Heart left ventricle (tissue), 16 donors: ENCODE measurements around the gene A3GALT2. TPM values are rescaled to one million over a fixed set of nuclear protein-coding genes. Genes with fewer than 3 reads are reported as not detected.
A peak's percentile ranks its signal among the peaks of the same experiment; 100 is the strongest.

Experiments
- ATAC-seq, 4 donors: fragments of 200-7000 bp; cut with Tn5 transposase; one replicate each; pipeline ENCODE4 v1.9.1; 2020 to 2022; ENCODE audit warnings: moderate library complexity in 4 of 4, mild to moderate bottlenecking in 3 of 4, moderate number of reproducible peaks in 1 of 4
- DNase-seq, 5 donors: peaks; one replicate each; pipeline ENCODE4 v3.0.0-alpha.2; 2020
- H3K27ac ChIP-seq, 12 donors: fragments of 200-600 bp; sonication (generic) in 4 of 12; one replicate each; pipeline versions ENCODE4 v1.5.0 to v1.8.0; 2016 to 2022; ENCODE audit warnings: mild to moderate bottlenecking in 2 of 12
- H3K27me3 ChIP-seq, 9 donors: fragments of 200-600 bp; sonication (generic) in 2 of 9; one replicate each; pipeline versions ENCODE4 v1.5.1 to v1.8.0; 2016 to 2022; ENCODE audit warnings: mild to moderate bottlenecking in 3 of 9
- H3K36me3 ChIP-seq, 9 donors: fragments of 200-600 bp; sonication (generic) in 2 of 9; one replicate each; pipeline versions ENCODE4 v1.5.0 to v1.8.0; 2018 to 2022; ENCODE audit warnings: mild to moderate bottlenecking in 2 of 9
- H3K4me1 ChIP-seq, 12 donors: fragments of 200-600 bp; sonication (generic) in 4 of 12; one replicate each; pipeline versions ENCODE4 v1.5.0 to v1.8.0; 2016 to 2022; ENCODE audit warnings: mild to moderate bottlenecking in 3 of 12
- H3K4me3 ChIP-seq, 12 donors: fragments of 200-600 bp; sonication (generic) in 4 of 12; one replicate each; pipeline versions ENCODE4 v1.5.0 to v1.8.0; 2017 to 2022; ENCODE audit warnings: mild to moderate bottlenecking in 9 of 12, moderate library complexity in 4 of 12
- H3K9me3 ChIP-seq, 12 donors: fragments of 200-600 bp; sonication (generic) in 4 of 12; one replicate each; pipeline versions ENCODE4 v1.5.0 to v1.8.0; 2016 to 2022; ENCODE audit warnings: mild to moderate bottlenecking in 1 of 12
- POLR2A ChIP-seq, 2 donors: fragments of 450-650 bp; IDR thresholded peaks; one replicate each; pipeline ENCODE4 v1.6.1; 2017; ENCODE audit warnings: antibody characterized with exemption in 2 of 2, mild to moderate bottlenecking in 2 of 2, moderate library complexity in 2 of 2
- WGBS, 4 donors: extraction: QIAGEN DNeasy Blood & Tissue Kit in 2 of 4; methylation state at CpG; one replicate each; pipeline versions ENCODE4 v1.1.5 to v1.1.7; 2013 to 2018; 5-methylcytosine and 5-hydroxymethylcytosine counted together
- intact Hi-C, 10 donors: fragments of 100-400 bp; cut with DNase I; formaldehyde crosslinking; loops; one replicate each; pipeline versions ENCODE4 v1.11.1 to v1.14.2; 2022
- polyA plus RNA-seq, 2 donors: library from polyadenylated mRNA; stranded (reverse); fragments of 200-250 nt; gene quantifications; one replicate each; pipeline ENCODE4 v1.2.3, GENCODE V29; 2013
- total RNA-seq, 9 donors: library from RNA; depleted of rRNA in 2 of 9; stranded (reverse); fragments of >200 nt in 2 of 9; fragmentation: NEBNext Ultra II Directional in 3 of 9; extraction: Animal tissue kit (Norgen Biotek cat#: 25700) in 3 of 9; gene quantifications; one replicate each; pipeline versions ENCODE4 v1.1.0 to v1.2.4, GENCODE V29; 2016 to 2023
- TF ChIP-seq, protein P1 (sequence below), 12 donors: fragments of 200-600 bp; sonication (generic) in 4 of 12; IDR thresholded peaks; one replicate each; pipeline versions ENCODE4 v1.5.0 to v1.8.0; 2018 to 2022; ENCODE audit warnings: antibody characterized with exemption in 12 of 12, mild to moderate bottlenecking in 5 of 12
- donor health status: ischemic (EF 13 %, LVEDD 7.1; RV severe dilation, severe dysfunction).
- donor health status: healthy with polysubstance abuse.
- donor health status: DM: no; HTN: yes; CAD: no.
- donor health status: DM: no; HTN: no; CAD: no.
- donor health status: ischemic (EF 25% LVEDD 6.9; RV normal size, moderate dysfunction).
- donor health status: ischemic (EF 25% LVEDD 5.7; RV mildly dilated, moderate dysfunction).
- donor health status: healthy.
- donor health status: DM: yes; HTN: yes; CAD: no.
- donor health status: ischemic (EF 35%, LVEDD 5.7; RV mildly dilated, moderate dysfunction).
- donor health status: nonischemic (EF 11% LVEDD 7.7; RV severe dilation, severe dysfunction).
- donor health status: DM: yes; HTN: yes; CAD: no.
- donor health status: PGD.
- donor health status: ischemic (EF 29% LVEDD 5.4; RV normal size, mild dysfunction).
- donor health status: nonischemic (EF 23%, LVEDD 6.1; RV moderate dilation, normal function).

The A3GALT2 gene
- total and polyA plus RNA-seq, 11 donors: 0.40 TPM; not detected in 10

- intact Hi-C loops: loop anchor here (2.0 to 10.0 kb wide), 18 partner anchors 34 to 274 kb away; partner anchors contain the start of gene ZSCAN20 (in 3 of the 10)
- H3K36me3 ChIP-seq: peaks cover 0 to 25% (median 11%) of the 10 kb centered on the region in 9 donors
- TF ChIP-seq, protein P1, sequence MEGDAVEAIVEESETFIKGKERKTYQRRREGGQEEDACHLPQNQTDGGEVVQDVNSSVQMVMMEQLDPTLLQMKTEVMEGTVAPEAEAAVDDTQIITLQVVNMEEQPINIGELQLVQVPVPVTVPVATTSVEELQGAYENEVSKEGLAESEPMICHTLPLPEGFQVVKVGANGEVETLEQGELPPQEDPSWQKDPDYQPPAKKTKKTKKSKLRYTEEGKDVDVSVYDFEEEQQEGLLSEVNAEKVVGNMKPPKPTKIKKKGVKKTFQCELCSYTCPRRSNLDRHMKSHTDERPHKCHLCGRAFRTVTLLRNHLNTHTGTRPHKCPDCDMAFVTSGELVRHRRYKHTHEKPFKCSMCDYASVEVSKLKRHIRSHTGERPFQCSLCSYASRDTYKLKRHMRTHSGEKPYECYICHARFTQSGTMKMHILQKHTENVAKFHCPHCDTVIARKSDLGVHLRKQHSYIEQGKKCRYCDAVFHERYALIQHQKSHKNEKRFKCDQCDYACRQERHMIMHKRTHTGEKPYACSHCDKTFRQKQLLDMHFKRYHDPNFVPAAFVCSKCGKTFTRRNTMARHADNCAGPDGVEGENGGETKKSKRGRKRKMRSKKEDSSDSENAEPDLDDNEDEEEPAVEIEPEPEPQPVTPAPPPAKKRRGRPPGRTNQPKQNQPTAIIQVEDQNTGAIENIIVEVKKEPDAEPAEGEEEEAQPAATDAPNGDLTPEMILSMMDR (IDR thresholded peaks at IDR 0.05): no peak
- TF ChIP-seq POLR2A (IDR thresholded peaks at IDR 0.05): no peak
- no peaks in the 10 kb centered on the region for H3K27me3 ChIP-seq
- peak overlapping the region in 5 of 12 donors; percentile 3 to 92 (median 80) for H3K27ac ChIP-seq
- DNase-seq (no peak), ATAC-seq (no peak)
- H3K9me3 ChIP-seq: no peaks in the 10 kb centered on the region
- WGBS, 4 donors: 86 to 91% (median 89%) methylated on average over 11 to 15 of the region's 15 CpGs
- H3K4me3 ChIP-seq: no peak overlapping the region
- H3K4me1 ChIP-seq: peaks cover 14 to 63% (median 47%) of the 10 kb centered on the region in 12 donors
Measured at GRCh38 chr1:33368431-33368830, 47.5 kb upstream of the A3GALT2 start.

DNA sequence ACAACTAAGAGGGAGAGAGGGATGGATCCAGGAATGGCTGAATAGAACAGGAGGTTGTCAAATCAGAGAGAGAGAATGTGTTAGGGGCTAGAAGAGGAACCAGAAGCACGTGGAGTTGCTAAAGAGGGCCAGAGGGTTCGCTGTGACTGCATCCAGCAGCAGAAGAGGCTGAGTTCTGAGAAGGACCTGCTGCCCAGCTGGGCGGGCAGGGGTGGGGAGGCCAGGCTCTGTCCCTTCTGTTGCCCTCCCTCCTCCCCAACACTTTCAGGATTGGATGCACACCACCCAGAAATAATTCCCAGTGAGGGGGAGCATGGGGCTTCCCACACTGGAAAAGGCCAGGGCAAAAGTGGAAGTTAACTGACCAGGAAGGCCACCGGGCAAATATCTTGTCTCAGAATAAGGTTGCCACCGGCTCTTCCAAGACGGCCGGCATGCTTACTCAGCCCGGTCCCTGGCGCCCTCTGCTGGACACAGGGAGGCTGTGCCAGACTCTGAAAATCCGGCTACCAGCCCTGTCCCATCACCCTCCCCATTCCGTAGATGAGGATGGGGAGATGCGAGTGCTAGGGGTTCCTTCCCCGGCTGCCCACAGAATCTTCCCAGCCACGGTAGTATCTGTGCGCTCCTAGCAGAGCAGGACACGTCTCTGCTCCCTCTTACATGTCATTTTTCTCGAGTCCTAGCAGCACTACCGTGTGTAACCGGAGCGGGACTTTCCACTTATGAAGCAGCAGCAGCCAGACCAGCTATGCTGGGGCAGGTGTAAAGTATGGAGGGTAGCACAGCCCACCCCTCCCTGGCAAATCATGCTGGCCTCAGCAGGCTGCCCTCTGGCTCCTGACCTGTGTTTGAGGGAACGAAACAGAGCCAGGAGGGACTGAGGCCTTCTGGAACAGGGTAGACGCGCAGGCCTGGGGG, 46.8 kb upstream of the A3GALT2 start:
- DNase-seq (peak; percentile 88 to 93 (median 88)), ATAC-seq (peak; percentile 45 to 76 (median 68))
- Histone ChIP-seq H3K36me3 (peaks cover 0 to 25% (median 11%) of the 10 kb centered on the region in 9 donors), H3K27ac (peak overlapping the region in 11 of 12 donors; percentile 66 to 92 (median 81)), H3K4me1 (peaks cover 17 to 70% (median 54%) of the 10 kb centered on the region in 12 donors), H3K9me3 (no peaks in the 10 kb centered on the region), H3K4me3 (no peak overlapping the region), H3K27me3 (no peaks in the 10 kb centered on the region)
- 21 to 35% (median 33%) methylated on average over 19 to 23 of the region's 23 CpGs for WGBS, 4 donors
- TF ChIP-seq POLR2A (IDR thresholded peaks at IDR 0.05): no peak
- TF ChIP-seq, protein P1 (IDR thresholded peaks at IDR 0.05): peak; percentile 94 to 99 (median 96)
- intact Hi-C loops: loop anchor here (1.0 to 10.0 kb wide), 23 partner anchors 33 to 273 kb away; partner anchors contain the start of gene ZSCAN20 (in 3 of the 10)

DNA sequence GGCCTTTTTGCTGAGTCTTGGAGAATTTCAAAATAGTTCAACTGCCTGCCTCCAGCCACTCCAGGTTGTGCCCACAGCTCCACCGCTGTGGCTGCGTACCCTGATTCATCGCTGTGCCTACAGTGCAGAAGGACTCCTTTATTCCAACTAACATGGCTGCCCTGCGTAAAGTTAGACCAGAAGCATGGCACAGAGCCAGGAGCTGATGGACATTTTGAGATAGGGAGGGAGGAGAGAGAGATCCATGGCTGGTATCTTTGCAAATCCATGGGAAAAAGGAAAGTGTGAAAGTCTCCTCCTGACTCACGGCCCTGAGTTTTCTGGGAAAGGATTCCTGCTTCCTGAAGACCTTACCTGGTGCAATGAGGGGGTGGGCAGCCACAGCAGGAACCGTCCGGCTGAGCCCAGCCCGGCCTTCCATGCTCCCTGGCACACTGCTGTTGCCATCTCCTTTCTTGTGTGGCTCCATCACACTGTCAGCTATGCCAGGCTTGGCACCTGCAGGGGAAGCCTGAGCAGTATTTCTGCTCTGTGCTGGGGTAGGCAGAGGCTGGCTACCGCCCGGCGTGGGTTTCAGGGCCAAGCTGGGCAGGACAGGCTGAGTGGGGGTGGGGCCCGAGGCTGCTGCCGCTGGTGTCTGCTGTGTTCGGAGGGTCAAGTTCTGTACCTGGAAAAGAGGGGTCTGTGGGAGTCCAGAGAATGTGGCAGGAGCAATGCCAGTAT, 46.0 kb upstream of the A3GALT2 start:
- Histone ChIP-seq H3K4me1 (peaks cover 17 to 78% (median 62%) of the 10 kb centered on the region in 12 donors), H3K9me3 (no peaks in the 10 kb centered on the region), H3K4me3 (no peak overlapping the region), H3K27ac (peak overlapping the region in 11 of 12 donors; percentile 74 to 92 (median 81)), H3K27me3 (no peaks in the 10 kb centered on the region), H3K36me3 (peaks cover 0 to 22% (median 9%) of the 10 kb centered on the region in 9 donors)
- no peak for TF ChIP-seq POLR2A (IDR thresholded peaks at IDR 0.05)
- TF ChIP-seq, protein P1 (IDR thresholded peaks at IDR 0.05): no peak
- ATAC-seq (peak; percentile 4 to 29 (median 6)), DNase-seq (peak in 3 of 5 donors; percentile 40 to 67 (median 40))
- intact Hi-C loops: loop anchor here (1.0 to 10.0 kb wide), 22 partner anchors 35 to 272 kb away; partner anchors contain the start of gene ZSCAN20 (in 3 of the 10)
- WGBS, 4 donors: 58 to 63% (median 61%) methylated on average over 14 of the region's 14 CpGs
